Body of pancreas (tissue), 4 donors: ENCODE data around the gene BPTF.

Experiments used
- CTCF ChIP-seq, 7 experiments: fragments of 450-650 bp in 4 of 7; fragments of 200-600 bp in 3 of 7; sonication (generic) in 3 of 7; IDR thresholded peaks; one replicate each; pipeline ENCODE4 v1.5.1; 2016 to 2019; ENCODE audit warnings: antibody characterized with exemption in 7 of 7
- POLR2A ChIP-seq, 3 donors: fragments of 450-650 bp; IDR thresholded peaks; one replicate each; pipeline ENCODE4 v1.6.1; 2016; ENCODE audit warnings: antibody characterized with exemption in 3 of 3, mild to moderate bottlenecking in 2 of 3

DNA sequence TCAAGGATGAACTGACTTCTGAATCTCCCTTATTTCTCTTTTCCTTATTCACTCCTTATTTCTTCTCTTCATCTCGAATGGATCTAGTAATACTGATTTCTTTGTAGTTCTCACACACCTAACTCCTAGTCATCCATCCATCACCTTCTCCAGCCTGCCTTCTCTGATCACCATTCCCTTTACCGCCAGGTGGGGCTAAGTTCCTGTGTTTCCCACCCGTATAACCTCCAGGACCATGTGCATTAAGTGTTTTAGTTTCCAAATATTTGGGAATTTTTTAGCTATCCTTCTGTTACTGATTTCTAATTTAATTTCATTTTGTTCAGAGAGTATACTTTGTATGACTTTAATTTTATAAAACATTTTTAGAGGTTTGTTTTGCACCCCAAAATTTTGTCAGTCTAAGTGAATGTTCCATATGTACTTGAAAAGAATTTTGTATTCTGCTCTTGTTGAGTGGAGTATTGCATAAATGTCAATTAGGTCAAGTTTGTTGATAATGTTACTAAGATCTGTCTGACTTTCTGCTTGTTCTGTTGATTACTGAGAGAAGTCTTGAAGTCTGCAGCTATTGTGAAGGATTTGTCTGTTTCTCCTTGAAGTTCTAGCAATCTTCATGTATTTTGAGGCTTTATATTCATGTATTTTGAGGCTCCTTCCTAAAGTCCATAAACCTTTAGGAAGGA, 8.8 kb downstream of the BPTF start:
- TF ChIP-seq POLR2A (IDR thresholded peaks at IDR 0.05) (no peak), CTCF (IDR thresholded peaks at IDR 0.05) (no peak)
